HepG2 (cell line): ENCODE measurements around the gene GLE1. TPM values are rescaled to one million over a fixed set of nuclear protein-coding genes. Genes with fewer than 3 reads are reported as not detected.

Experiments
- ATF5 ChIP-seq: sonication (generic); formaldehyde crosslinking; IDR thresholded peaks from 2 replicates; pipeline ENCODE4 v1.4.0; 2020; ENCODE audit warnings: mild to moderate bottlenecking, low read depth, missing genetic modification reagents
- DZIP1 ChIP-seq: sonication (generic); formaldehyde crosslinking; IDR thresholded peaks from 2 replicates; pipeline ENCODE4 v1.5.0; 2020; ENCODE audit warnings: mild to moderate bottlenecking, missing genetic modification reagents
- NBN ChIP-seq: fragments of 450-650 bp; conservative IDR thresholded peaks from 2 replicates; pipeline ENCODE4 v1.6.1; 2017
- NFKBIZ ChIP-seq: IDR thresholded peaks from 2 replicates; pipeline ENCODE4 v1.6.1; 2018; ENCODE audit warnings: missing genetic modification reagents, missing compliant biosample characterization
- POLR2AphosphoS2 ChIP-seq: IDR thresholded peaks from 2 replicates; pipeline ENCODE4 v1.6.1; 2011; ENCODE audit warnings: low read depth, low read length, improper control_type of control experiment
- RELA ChIP-seq: sonication (generic); formaldehyde crosslinking; IDR thresholded peaks from 2 replicates; pipeline ENCODE4 v1.4.0; 2020; ENCODE audit warnings: missing genetic modification reagents
- SNAPC4 ChIP-seq: sonication (generic); formaldehyde crosslinking; IDR thresholded peaks from 2 replicates; pipeline ENCODE4 v1.4.0; 2020; ENCODE audit warnings: mild to moderate bottlenecking, missing genetic modification reagents
- TBL1XR1 ChIP-seq: fragments of 150-350 bp; IDR thresholded peaks from 2 replicates; pipeline ENCODE4 v1.6.1; 2014; ENCODE audit warnings: borderline replicate concordance, low read length; ENCODE audit not compliant: partially characterized antibody
- TEAD3 ChIP-seq: optimal IDR thresholded peaks from 2 replicates; pipeline ENCODE3; 2016; ENCODE audit warnings: borderline replicate concordance
- TRAFD1 ChIP-seq: sonication (generic); formaldehyde crosslinking; IDR thresholded peaks from 2 replicates; pipeline ENCODE4 v1.5.1; 2020; ENCODE audit warnings: missing genetic modification reagents, mild to moderate bottlenecking, borderline replicate concordance
- ZMAT3 ChIP-seq: sonication (generic); formaldehyde crosslinking; conservative IDR thresholded peaks from 2 replicates; pipeline ENCODE4 v1.7.0; 2021; ENCODE audit warnings: missing genetic modification reagents
- ZNF101 ChIP-seq: sonication (generic); formaldehyde crosslinking; IDR thresholded peaks from 2 replicates; pipeline ENCODE4 v1.4.0; 2020; ENCODE audit warnings: mild to moderate bottlenecking, low read depth, missing genetic modification reagents, borderline replicate concordance
- ZNF263 ChIP-seq: sonication (generic); formaldehyde crosslinking; IDR thresholded peaks from 2 replicates; pipeline ENCODE4 v1.4.0; 2020; ENCODE audit warnings: missing genetic modification reagents
- ZNF281 ChIP-seq: sonication (generic); formaldehyde crosslinking; IDR thresholded peaks from 2 replicates; pipeline ENCODE4 v1.4.0; 2020; ENCODE audit warnings: missing genetic modification reagents, borderline replicate concordance
- polyA plus RNA-seq, 8 experiments: library from polyadenylated mRNA; depleted of rRNA in 3 of 8; stranded (reverse) in 7 of 8; unstranded in 1 of 8; fragments of >200 nt; fragmentation: Illumina TruSeq in 4 of 8; extraction: Trizol in 4 of 8; gene quantifications; 2 replicates each; pipeline versions ENCODE4 v1.2.1 to v1.2.3, GENCODE V29; 2011 to 2016; ENCODE audit warnings: low read depth in 4 of 8, missing spikeins in 1 of 8, mixed read lengths in 1 of 8; ENCODE audit not compliant: insufficient read depth in 1 of 8
- total RNA-seq, 5 experiments: library from RNA; depleted of rRNA; stranded (reverse); fragments of >200 nt; fragmentation: Illumina TruSeq; extraction: Trizol; gene quantifications; 2 replicates each; pipeline ENCODE4 v1.2.3, GENCODE V29; 2016; ENCODE audit warnings: low read depth in 1 of 5

Gene GLE1
- total and polyA plus RNA-seq, 2 of the 13 experiments (the other 11 are each of a cell fraction or from before 2014, with no cell fraction given), result 14.7 to 28.8 TPM

GRCh38 chr9:128552744-128553440 lies 48.4 kb downstream of the GLE1 start (continued):
- TF ChIP-seq TRAFD1 (CRISPR knock-in tag), result no peak
- no peak for TF ChIP-seq ZNF101
- no peak for TF ChIP-seq ATF5 (CRISPR knock-in tag)
- TF ChIP-seq ZMAT3 (CRISPR knock-in tag), result 0 out of 2 replicates have a peak, but pooled peaks have one; percentile 7
- TF ChIP-seq ZNF263 (CRISPR knock-in tag), result no peak
- peak; percentile 32 for TF ChIP-seq TEAD3 (CRISPR knock-in tag)
- no peak for TF ChIP-seq TBL1XR1
- no peak for TF ChIP-seq SNAPC4 (CRISPR knock-in tag)
- no peak for TF ChIP-seq NFKBIZ (CRISPR knock-in tag)
- TF ChIP-seq RELA (CRISPR knock-in tag), result no peak
- TF ChIP-seq ZNF281, result no peak
- no peak for TF ChIP-seq DZIP1 (CRISPR knock-in tag)
- no peak for TF ChIP-seq POLR2AphosphoS2
- TF ChIP-seq NBN, result no peak
